Spleen (tissue), 11 donors: Measurements from ENCODE around the gene ALG14. TPM values are rescaled to one million over a fixed set of nuclear protein-coding genes. Genes with fewer than 3 reads are reported as not detected.
A peak's percentile ranks its signal among the peaks of the same experiment; 100 is the strongest.

ENCODE experiments used
- DNase-seq: peaks from one replicate; pipeline ENCODE4 v3.0.0-alpha.2; 2020
- H3K27ac ChIP-seq, 8 donors: fragments of 200-600 bp; sonication (generic) in 7 of 8; 1 replicate in 4 of 8; 2 replicates in 4 of 8; pipeline versions ENCODE4 v1.5.0 to v1.8.0; 2016 to 2021; ENCODE audit warnings: inconsistent platforms in 4 of 8, mild to moderate bottlenecking in 4 of 8, moderate library complexity in 1 of 8
- H3K27me3 ChIP-seq, 7 donors: fragments of 200-600 bp; sonication (generic) in 6 of 7; replicated peaks in 1 of 7; 1 replicate in 4 of 7; 2 replicates in 3 of 7; pipeline versions ENCODE4 v1.5.0 to v1.8.0; 2016 to 2021; ENCODE audit warnings: inconsistent platforms in 3 of 7, mild to moderate bottlenecking in 1 of 7
- H3K36me3 ChIP-seq, 6 donors: fragments of 200-600 bp; sonication (generic) in 5 of 6; 1 replicate in 4 of 6; 2 replicates in 2 of 6; pipeline versions ENCODE4 v1.5.0 to v1.8.0; 2016 to 2021; ENCODE audit warnings: inconsistent platforms in 2 of 6
- H3K4me1 ChIP-seq, 6 donors: fragments of 200-600 bp; sonication (generic) in 5 of 6; 1 replicate in 3 of 6; 2 replicates in 3 of 6; pipeline versions ENCODE4 v1.5.0 to v1.8.0; 2016 to 2021; ENCODE audit warnings: inconsistent platforms in 3 of 6
- H3K4me3 ChIP-seq, 8 donors: fragments of 200-600 bp; sonication (generic) in 7 of 8; 1 replicate in 4 of 8; 2 replicates in 4 of 8; pipeline versions ENCODE4 v1.5.0 to v1.8.0; 2016 to 2021; ENCODE audit warnings: inconsistent platforms in 4 of 8, mild to moderate bottlenecking in 4 of 8, moderate library complexity in 2 of 8
- H3K9me3 ChIP-seq, 8 donors: fragments of 200-600 bp; sonication (generic) in 7 of 8; 1 replicate in 4 of 8; 2 replicates in 4 of 8; pipeline versions ENCODE4 v1.5.0 to v1.8.0; 2016 to 2021; ENCODE audit warnings: inconsistent platforms in 4 of 8
- POLR2A ChIP-seq, 3 donors: fragments of 450-650 bp; IDR thresholded peaks; one replicate each; pipeline ENCODE4 v1.5.1; 2017; ENCODE audit warnings: antibody characterized with exemption in 3 of 3, mild to moderate bottlenecking in 1 of 3
- POLR2AphosphoS5 ChIP-seq, 3 donors: sonication (generic); formaldehyde crosslinking; IDR thresholded peaks; one replicate each; pipeline ENCODE4 v1.5.1; 2017; ENCODE audit warnings: antibody characterized with exemption in 3 of 3
- WGBS, 5 donors: extraction: QIAGEN DNeasy Blood & Tissue Kit in 3 of 5; methylation state at CpG; one replicate each; pipeline versions ENCODE4 v1.1.5 to v1.1.7; 2013 to 2018; 5-methylcytosine and 5-hydroxymethylcytosine counted together
- intact Hi-C: fragments of 100-400 bp; cut with DNase I; formaldehyde crosslinking; loops from one replicate; pipeline ENCODE4 v1.15.0; 2023; ENCODE audit warnings: low total_unique reads
- polyA plus RNA-seq, 3 donors: library from polyadenylated mRNA; stranded (reverse); fragments of 200-250 nt; gene quantifications; one replicate each; pipeline ENCODE4 v1.2.1, GENCODE V29; 2013
- total RNA-seq, 7 donors: library from RNA; depleted of rRNA in 3 of 7; stranded (reverse); fragments of >200 nt in 3 of 7; fragmentation: NEBNext Ultra II Directional in 4 of 7; extraction: Animal tissue kit (Norgen Biotek cat#: 25700) in 4 of 7; gene quantifications; one replicate each; pipeline versions ENCODE4 v1.1.0 to v1.2.1, GENCODE V29; 2016 to 2021
- TF ChIP-seq, protein P1 (sequence below), 11 experiments: fragments of 200-600 bp in 7 of 11; fragments of 450-650 bp in 4 of 11; sonication (generic) in 4 of 11; IDR thresholded peaks in 8 of 11; conservative IDR thresholded peaks in 3 of 11; 1 replicate in 7 of 11; 2 replicates in 4 of 11; pipeline versions ENCODE4 v1.4.0 to v1.8.0; 2016 to 2021; ENCODE audit warnings: antibody characterized with exemption in 11 of 11, inconsistent platforms in 4 of 11, mild to moderate bottlenecking in 1 of 11
- donor health status: healthy with polysubstance abuse.
- donor health status: DM: no; HTN: no; CAD: no; lungs with moderate emphysema.
- donor health status: DM: no; HTN: no; CAD: no.
- donor health status: Bipolar disorder and iron deficiency.
- donor health status: healthy.
- donor health status: DM: no; HTN: no; CAD: no.
- donor health status: DM: yes; HTN: yes; CAD: no.

The ALG14 gene
- total and polyA plus RNA-seq, 10 donors: 0.78 to 6.0 (median 1.2) TPM

DNA sequence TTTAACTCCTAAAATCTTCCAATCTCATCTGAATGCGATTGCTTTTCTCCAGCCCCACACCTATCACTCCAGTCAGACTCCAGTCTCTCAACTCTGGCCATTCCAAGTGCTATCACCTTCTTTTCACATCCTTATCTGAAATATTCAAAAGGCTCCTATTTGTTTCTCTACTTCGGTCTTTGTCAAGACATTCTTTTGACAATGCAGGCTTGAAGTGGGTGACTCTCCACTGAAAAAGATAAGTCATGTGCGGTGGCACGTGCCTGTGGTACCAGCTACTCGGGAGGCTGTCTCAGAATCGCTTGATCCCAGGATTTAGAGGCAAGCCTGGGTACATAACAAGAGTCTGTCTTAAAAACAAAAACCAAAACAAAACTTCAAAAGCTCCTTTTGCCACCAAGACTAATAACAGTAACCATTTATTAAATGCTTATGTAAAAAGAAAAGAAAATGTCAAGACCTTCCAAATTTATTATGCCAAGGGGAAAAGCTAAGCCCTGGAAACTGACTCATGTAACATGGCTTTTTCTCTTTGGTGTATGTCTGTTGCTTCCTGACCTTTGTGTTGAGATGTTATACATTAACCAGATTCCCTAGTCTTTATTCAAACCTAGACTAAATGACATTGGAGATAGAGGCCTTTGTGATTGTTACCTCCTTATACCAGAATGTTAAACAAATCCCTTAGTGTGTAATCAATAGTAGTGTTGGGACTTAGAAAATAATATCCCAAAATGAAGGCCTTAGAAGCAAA, 3.6 kb downstream of the ALG14 start:
- peaks cover 5 to 29% (median 26%) of the 10 kb centered on the region in 6 donors for H3K4me1 ChIP-seq
- no peak overlapping the region for H3K4me3 ChIP-seq
- intact Hi-C loops: no loop called here
- no peak for DNase-seq
- no peaks in the 10 kb centered on the region for H3K9me3 ChIP-seq
- H3K27me3 ChIP-seq: no peaks in the 10 kb centered on the region
- peaks cover 0 to 13% (median 5%) of the 10 kb centered on the region in 6 donors for H3K36me3 ChIP-seq
- no peak overlapping the region for H3K27ac ChIP-seq
- 94 to 99% (median 97%) methylated on average over 6 of the region's 6 CpGs for WGBS, 5 donors
- no peak for TF ChIP-seq POLR2AphosphoS5 (IDR thresholded peaks at IDR 0.05)
- TF ChIP-seq, protein P1, sequence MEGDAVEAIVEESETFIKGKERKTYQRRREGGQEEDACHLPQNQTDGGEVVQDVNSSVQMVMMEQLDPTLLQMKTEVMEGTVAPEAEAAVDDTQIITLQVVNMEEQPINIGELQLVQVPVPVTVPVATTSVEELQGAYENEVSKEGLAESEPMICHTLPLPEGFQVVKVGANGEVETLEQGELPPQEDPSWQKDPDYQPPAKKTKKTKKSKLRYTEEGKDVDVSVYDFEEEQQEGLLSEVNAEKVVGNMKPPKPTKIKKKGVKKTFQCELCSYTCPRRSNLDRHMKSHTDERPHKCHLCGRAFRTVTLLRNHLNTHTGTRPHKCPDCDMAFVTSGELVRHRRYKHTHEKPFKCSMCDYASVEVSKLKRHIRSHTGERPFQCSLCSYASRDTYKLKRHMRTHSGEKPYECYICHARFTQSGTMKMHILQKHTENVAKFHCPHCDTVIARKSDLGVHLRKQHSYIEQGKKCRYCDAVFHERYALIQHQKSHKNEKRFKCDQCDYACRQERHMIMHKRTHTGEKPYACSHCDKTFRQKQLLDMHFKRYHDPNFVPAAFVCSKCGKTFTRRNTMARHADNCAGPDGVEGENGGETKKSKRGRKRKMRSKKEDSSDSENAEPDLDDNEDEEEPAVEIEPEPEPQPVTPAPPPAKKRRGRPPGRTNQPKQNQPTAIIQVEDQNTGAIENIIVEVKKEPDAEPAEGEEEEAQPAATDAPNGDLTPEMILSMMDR (IDR thresholded peaks at IDR 0.05 in 8 of 11, conservative IDR thresholded peaks at IDR 0.05 in 3 of 11): no peak
- TF ChIP-seq POLR2A (IDR thresholded peaks at IDR 0.05): no peak

DNA sequence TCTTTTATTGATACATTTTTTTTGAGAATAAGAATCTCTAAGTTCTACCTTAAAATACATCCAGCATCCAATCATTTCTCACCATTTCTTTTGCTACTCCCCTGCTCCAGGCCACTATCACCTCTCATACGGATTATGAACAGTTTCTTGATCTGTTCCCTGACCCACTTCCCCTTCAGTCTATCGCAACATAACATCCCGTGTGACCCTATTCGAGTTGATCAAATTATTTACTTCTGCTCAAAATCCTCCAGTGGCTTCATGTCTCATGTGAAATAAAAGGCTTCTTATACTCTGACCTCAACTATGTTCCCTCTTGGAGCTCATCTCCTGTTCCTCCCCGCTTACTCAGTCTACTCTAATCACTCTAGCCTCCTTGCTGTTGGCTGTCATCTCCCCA, 5.2 kb downstream of the ALG14 start:
- WGBS, 5 donors: 43 to 90% (median 67%) methylated on average over 5 of the region's 5 CpGs
- intact Hi-C loops: no loop called here
- TF ChIP-seq POLR2AphosphoS5 (IDR thresholded peaks at IDR 0.05): no peak
- no peak for TF ChIP-seq POLR2A (IDR thresholded peaks at IDR 0.05)
- TF ChIP-seq, protein P1 (IDR thresholded peaks at IDR 0.05 in 8 of 11, conservative IDR thresholded peaks at IDR 0.05 in 3 of 11): no peak

DNA sequence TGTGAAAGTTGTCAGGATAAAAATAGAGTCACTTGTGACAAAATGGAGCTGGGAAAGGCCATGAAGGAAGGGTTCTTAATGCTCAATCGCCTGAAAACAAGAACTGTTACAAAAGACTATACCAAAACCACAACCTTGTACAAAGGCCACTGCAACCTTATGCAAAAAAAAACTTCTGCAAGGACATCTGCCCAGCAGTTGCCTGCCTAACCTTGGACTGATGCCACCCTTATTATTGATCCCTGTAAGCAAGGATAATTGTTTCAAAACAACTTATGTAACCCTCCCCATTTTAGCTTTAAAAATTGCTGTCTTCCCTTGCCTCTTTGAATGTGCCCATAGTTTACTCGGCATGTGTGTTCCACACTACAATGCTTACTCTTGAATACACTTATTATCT, 5.7 kb downstream of the ALG14 start:
- WGBS, 5 donors: 50 to 70% (median 56%) methylated on average over 2 of the region's 2 CpGs
- Histone ChIP-seq H3K4me3 (no peak overlapping the region), H3K36me3 (peaks cover 0 to 34% (median 13%) of the 10 kb centered on the region in 6 donors), H3K27me3 (no peaks in the 10 kb centered on the region), H3K4me1 (peaks cover 3 to 21% (median 16%) of the 10 kb centered on the region in 6 donors), H3K27ac (peak overlapping the region in 7 of 8 donors; percentile 8 to 67 (median 46)), H3K9me3 (no peaks in the 10 kb centered on the region)
- intact Hi-C loops: no loop called here
- TF ChIP-seq, protein P1 (IDR thresholded peaks at IDR 0.05 in 8 of 11, conservative IDR thresholded peaks at IDR 0.05 in 3 of 11): no peak
- no peak for TF ChIP-seq POLR2A (IDR thresholded peaks at IDR 0.05)
- no peak for TF ChIP-seq POLR2AphosphoS5 (IDR thresholded peaks at IDR 0.05)
- no peak for DNase-seq

More for the DNA sequence above, 5.2 kb downstream of the ALG14 start:
- H3K9me3 ChIP-seq: no peaks in the 10 kb centered on the region
- DNase-seq: no peak
- H3K36me3 ChIP-seq: peaks cover 0 to 29% (median 13%) of the 10 kb centered on the region in 6 donors
- H3K4me1 ChIP-seq: peaks cover 5 to 23% (median 20%) of the 10 kb centered on the region in 6 donors
- H3K27me3 ChIP-seq: no peaks in the 10 kb centered on the region
- H3K4me3 ChIP-seq: no peak overlapping the region
- H3K27ac ChIP-seq: peak overlapping the region in 6 of 8 donors; percentile 39 to 67 (median 49)

DNA sequence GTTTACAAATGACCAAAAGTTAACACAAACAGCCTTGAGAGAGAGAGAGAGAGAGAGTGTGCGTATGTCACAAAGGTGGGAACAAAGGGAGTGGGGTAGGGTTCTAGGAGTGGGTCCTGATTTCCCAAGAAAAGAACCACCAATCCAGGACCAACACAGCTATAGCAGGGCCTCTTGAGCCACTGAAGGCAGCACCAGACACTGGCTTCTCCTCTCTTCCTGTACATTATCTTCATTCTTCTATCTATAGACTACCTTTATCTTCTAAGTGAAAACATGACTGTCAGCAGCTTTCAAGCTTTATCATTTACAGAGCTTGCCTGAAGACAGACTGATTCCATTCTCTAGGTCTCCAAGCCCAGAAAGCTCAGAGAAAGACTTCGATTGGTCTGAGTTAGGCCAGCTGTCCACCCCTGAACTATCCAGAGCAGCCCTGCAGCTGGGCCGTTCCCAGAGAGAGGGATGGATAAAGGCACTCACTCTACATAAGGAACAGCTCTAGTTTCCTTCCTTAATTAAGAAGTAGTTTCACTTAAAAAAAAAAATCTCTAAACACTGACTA, 11.2 kb downstream of the ALG14 start:
- WGBS, 5 donors: 71 to 82% (median 76%) methylated on average over 3 of the region's 3 CpGs

More for the DNA sequence above, 11.2 kb downstream of the ALG14 start:
- H3K4me1 ChIP-seq: peaks cover 0 to under 1% (median 0%) of the 10 kb centered on the region in 6 donors
- peaks cover 0 to 28% (median 13%) of the 10 kb centered on the region in 6 donors for H3K36me3 ChIP-seq
- no peak for TF ChIP-seq POLR2A (IDR thresholded peaks at IDR 0.05)
- TF ChIP-seq, protein P1 (IDR thresholded peaks at IDR 0.05 in 8 of 11, conservative IDR thresholded peaks at IDR 0.05 in 3 of 11): no peak
- TF ChIP-seq POLR2AphosphoS5 (IDR thresholded peaks at IDR 0.05): no peak
- no peak for DNase-seq
- H3K27ac ChIP-seq: no peak overlapping the region
- intact Hi-C loops: no loop called here
- no peaks in the 10 kb centered on the region for H3K9me3 ChIP-seq
- H3K27me3 ChIP-seq: no peaks in the 10 kb centered on the region
- no peak overlapping the region for H3K4me3 ChIP-seq
